ENCODE measurements around the gene AGPAT3.
A peak's percentile ranks its signal among the peaks of the same experiment; 100 is the strongest.

AGPAT3 gene

GRCh38 chr21:43924421-43925095 is 59.5 kb downstream of the AGPAT3 start:
- no peak for DNase-seq (ENCODE audit: low spot score)

GRCh38 chr21:43925096-43925481 is 60.1 kb downstream of the AGPAT3 start:
- peak; percentile 48 for DNase-seq (ENCODE audit: low spot score)

GRCh38 chr21:43925609-43926008 is 60.6 kb downstream of the AGPAT3 start:
- no peak for DNase-seq (ENCODE audit: low spot score)

- DNase-seq (ENCODE audit: low spot score) = no peak
Observed at GRCh38 chr21:43926196-43926595, 61.2 kb downstream of the AGPAT3 start.

GRCh38 chr21:43927591-43928221 is 62.7 kb downstream of the AGPAT3 start:
- no peak for DNase-seq (ENCODE audit: low spot score)

GRCh38 chr21:43928222-43929125 is 63.5 kb downstream of the AGPAT3 start:
- DNase-seq (ENCODE audit: low spot score) = no peak

GRCh38 chr21:43929217-43929971 is 64.4 kb downstream of the AGPAT3 start:
- no peak for DNase-seq (ENCODE audit: low spot score)

- no peak for DNase-seq (ENCODE audit: low spot score)
Observed at GRCh38 chr21:43930074-43930847, 65.2 kb downstream of the AGPAT3 start.

GRCh38 chr21:43930848-43931375 is 65.9 kb downstream of the AGPAT3 start:
- DNase-seq (ENCODE audit: low spot score) = no peak

GRCh38 chr21:43931489-43931888 is 66.5 kb downstream of the AGPAT3 start:
- no peak for DNase-seq (ENCODE audit: low spot score)

- DNase-seq (ENCODE audit: low spot score) = no peak
Observed at GRCh38 chr21:43932005-43932404, 67.0 kb downstream of the AGPAT3 start.

GRCh38 chr21:43933199-43933598 is 68.2 kb downstream of the AGPAT3 start:
- DNase-seq (ENCODE audit: low spot score) = no peak

GRCh38 chr21:43933680-43934079 is 68.7 kb downstream of the AGPAT3 start:
- DNase-seq (ENCODE audit: low spot score) = no peak

- DNase-seq (ENCODE audit: low spot score) = no peak
Observed at GRCh38 chr21:43934116-43934515, 69.1 kb downstream of the AGPAT3 start.

- no peak for DNase-seq (ENCODE audit: low spot score)
Observed at GRCh38 chr21:43934716-43935705, 70.0 kb downstream of the AGPAT3 start.

GRCh38 chr21:43935711-43936110 is 70.7 kb downstream of the AGPAT3 start:
- no peak for DNase-seq (ENCODE audit: low spot score)

GRCh38 chr21:43936247-43936967 is 71.4 kb downstream of the AGPAT3 start:
- DNase-seq (ENCODE audit: low spot score) = no peak

GRCh38 chr21:43937051-43937832 is 72.2 kb downstream of the AGPAT3 start:
- no peak for DNase-seq (ENCODE audit: low spot score)
